ENCODE results near the gene TOR3A.

The TOR3A gene

DNA sequence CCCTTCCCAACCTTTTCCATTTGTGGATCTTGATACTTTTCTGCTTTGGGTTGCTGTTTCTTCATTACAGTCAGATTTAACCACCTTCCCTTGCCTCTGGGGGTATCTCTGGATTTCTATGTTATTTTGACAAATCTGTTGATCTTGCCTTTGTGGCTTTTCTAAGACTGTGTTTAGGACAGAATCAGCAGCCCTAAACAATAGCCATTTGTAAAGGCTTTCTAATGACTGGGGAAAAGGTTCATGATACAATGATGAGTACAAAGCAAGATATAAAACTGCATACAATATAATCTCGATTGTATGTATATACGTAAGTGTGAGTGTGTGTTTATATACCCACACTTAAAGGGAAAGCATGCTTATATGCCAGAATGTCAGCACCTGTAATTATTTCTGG, 28.4 kb upstream of the TOR3A start:
- H3K27ac Mint-ChIP-seq = no peak overlapping the region
- H3K27me3 Mint-ChIP-seq = no peaks in the 10 kb centered on the region
- H3K36me3 Mint-ChIP-seq (ENCODE audit: low read depth) = peaks cover 45% of the 10 kb centered on the region
- no peaks in the 10 kb centered on the region for H3K4me1 Mint-ChIP-seq (ENCODE audit: low read depth)
- no peak overlapping the region for H3K4me3 Mint-ChIP-seq
- peaks cover 9% of the 10 kb centered on the region for H3K9me3 Mint-ChIP-seq

DNA sequence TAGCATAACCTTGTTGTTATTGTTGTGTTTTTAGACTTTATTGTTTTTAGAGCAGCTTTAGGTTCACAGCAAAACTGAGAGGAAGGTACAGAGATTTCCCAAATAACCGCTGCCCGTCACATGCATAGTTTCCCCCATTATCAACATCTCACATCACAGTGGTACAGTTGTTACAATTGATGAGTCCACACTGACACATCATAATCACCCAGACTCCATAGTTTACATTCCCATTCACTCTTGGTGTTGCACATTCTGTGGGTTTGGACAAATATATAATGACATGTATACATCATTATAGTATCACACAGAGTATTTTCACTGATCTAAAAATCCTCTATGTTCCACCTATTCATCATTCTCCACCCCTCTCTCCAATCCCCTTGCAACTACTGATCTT, 25.9 kb upstream of the TOR3A start:
- peaks cover 9% of the 10 kb centered on the region for H3K9me3 Mint-ChIP-seq
- no peaks in the 10 kb centered on the region for H3K4me1 Mint-ChIP-seq (ENCODE audit: low read depth)
- H3K27me3 Mint-ChIP-seq = no peaks in the 10 kb centered on the region
- H3K36me3 Mint-ChIP-seq (ENCODE audit: low read depth) = peaks cover 39% of the 10 kb centered on the region
- H3K4me3 Mint-ChIP-seq = no peak overlapping the region
- no peak overlapping the region for H3K27ac Mint-ChIP-seq

DNA sequence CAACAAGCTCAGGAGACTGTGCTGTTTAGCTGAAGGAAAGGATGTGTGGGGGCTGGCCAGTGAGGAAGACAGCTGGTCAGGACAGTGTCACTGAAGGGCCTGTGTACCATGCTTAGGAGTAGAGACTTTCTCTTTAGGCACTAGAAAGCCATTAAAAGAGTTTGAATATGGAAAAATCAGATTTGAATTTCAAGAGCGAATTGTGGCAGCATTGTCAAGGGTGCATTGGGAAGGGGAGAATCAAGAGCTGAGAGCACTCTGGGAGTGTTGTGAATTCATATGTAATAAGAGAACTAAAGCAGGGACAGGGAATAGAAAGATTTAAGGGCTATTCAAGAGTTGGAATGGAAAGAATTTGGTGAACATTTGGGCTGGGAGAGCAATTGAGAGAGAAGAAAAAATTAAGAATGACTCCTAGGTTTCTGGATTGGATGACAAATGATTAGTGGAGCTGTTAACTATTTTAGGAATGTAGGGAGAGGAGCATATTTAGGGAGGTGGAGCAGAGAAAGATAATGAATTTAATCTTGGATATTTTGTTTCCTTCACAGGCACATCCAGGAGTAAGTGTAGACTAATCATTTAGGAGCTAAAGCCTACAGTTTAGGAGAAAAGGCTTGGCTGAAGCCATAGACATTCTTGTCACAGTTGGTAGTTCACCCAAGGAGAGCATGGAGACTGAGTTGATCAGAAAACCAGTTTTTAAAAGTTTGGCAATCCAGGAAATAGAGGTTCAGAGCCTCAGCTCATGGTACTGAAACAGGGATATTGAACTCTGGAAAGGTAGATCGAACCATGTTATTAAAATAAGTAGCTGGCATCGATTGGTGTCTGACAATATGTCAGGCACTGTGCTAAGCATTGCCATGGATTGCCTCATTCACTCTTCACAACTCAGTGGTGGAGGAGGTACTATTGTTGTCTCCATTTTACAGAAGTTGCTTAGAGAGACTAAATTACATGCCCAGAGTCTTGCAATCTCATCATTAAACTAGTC, 23.1 kb upstream of the TOR3A start:
- peaks cover 4% of the 10 kb centered on the region for H3K4me1 Mint-ChIP-seq (ENCODE audit: low read depth)
- no peaks in the 10 kb centered on the region for H3K27me3 Mint-ChIP-seq
- H3K4me3 Mint-ChIP-seq = no peak overlapping the region
- H3K36me3 Mint-ChIP-seq (ENCODE audit: low read depth) = peaks cover 47% of the 10 kb centered on the region
- H3K9me3 Mint-ChIP-seq = peaks cover 9% of the 10 kb centered on the region
- H3K27ac Mint-ChIP-seq = peak overlapping the region; percentile 1

DNA sequence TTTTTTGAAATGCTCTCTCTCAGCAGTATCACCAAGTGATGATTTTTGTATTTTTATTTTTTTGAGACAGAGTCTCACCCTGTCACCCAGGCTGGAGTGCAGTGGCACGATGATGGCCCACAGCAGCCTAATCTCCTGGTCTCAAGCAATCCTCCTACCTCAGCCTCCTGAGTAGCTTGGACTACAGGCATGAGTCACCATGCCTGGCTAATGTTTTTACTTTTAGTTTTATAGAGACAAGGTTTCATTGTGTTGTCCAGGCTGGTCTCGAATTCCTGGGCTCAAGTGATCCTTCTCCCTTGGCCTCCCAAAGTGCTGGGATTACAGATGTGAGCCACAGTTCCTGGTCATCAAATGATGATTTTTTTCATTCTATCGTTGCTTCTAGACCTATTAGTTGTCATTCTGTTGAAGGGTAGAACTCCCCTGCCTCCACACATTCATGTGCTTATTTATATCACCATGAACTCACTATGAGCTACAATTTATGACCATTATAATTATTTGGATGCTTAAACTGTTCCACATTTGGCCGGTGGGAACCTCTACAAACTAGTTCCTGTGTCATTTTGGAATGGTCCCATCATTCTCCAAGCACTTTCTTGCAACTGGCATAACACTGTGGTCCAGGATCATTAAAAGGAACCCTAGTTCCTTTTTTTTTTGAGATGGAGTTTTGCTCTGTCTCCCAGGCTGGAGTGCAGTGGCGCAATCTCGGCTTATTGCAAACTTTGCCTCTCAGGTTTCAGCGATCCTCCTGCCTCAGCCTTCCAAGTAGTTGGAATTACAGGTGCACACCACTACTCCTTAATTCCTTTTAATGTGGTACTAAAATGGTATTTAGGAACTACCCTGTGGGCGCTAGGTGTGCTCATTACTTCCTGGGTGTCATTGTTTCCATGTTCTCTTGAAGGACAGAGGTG, 20.2 kb upstream of the TOR3A start:
- Mint-ChIP-seq H3K27me3 (no peaks in the 10 kb centered on the region), H3K9me3 (no peaks in the 10 kb centered on the region), H3K4me3 (no peak overlapping the region), H3K4me1 (ENCODE audit: low read depth) (peaks cover 4% of the 10 kb centered on the region), H3K36me3 (ENCODE audit: low read depth) (peaks cover 44% of the 10 kb centered on the region), H3K27ac (no peak overlapping the region)

DNA sequence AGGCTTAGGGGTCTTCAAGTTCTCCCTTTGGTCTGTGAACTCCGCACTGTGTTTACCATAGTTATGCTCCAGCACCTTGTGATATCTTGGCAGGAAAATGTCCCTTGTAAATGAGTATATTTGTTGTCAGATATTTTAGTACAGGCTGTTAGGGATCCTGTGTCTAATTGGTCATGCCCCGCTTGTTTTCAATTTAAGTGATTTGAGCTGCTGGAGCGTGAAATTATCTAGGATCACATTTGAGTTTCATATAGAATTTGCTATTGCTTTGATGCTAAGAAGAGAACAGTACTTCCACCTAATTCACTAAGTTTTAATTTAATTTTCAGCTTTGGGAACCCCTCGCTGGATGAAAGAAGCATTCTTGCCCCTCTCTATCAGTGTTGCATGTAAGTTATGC, 15.4 kb upstream of the TOR3A start:
- no peak overlapping the region for H3K27ac Mint-ChIP-seq
- H3K4me3 Mint-ChIP-seq = no peak overlapping the region
- H3K4me1 Mint-ChIP-seq (ENCODE audit: low read depth) = peaks cover 4% of the 10 kb centered on the region
- peaks cover 45% of the 10 kb centered on the region for H3K36me3 Mint-ChIP-seq (ENCODE audit: low read depth)
- no peaks in the 10 kb centered on the region for H3K27me3 Mint-ChIP-seq
- no peaks in the 10 kb centered on the region for H3K9me3 Mint-ChIP-seq

DNA sequence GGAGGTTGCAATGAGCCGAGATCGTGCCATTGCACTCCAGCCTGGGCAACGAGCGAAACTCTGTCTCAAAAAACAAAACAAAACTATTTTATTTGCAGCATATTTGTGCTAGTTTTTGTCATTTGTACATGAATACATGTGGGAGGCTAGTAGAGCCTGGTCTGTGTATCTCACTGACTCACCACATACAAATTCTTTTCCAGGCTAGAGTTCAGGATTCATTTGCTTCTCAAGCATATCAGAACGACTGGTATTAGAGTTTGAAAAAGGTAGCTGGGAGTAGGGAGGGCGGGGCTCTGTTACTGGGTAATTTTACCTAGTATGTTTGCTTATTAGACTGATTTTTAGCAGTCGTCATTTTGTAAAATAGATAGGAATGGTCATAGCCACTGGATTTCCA, 4.5 kb upstream of the TOR3A start:
- Mint-ChIP-seq H3K27me3 (no peaks in the 10 kb centered on the region), H3K4me1 (ENCODE audit: low read depth) (peaks cover 17% of the 10 kb centered on the region), H3K36me3 (ENCODE audit: low read depth) (peaks cover 4% of the 10 kb centered on the region), H3K9me3 (no peaks in the 10 kb centered on the region), H3K4me3 (no peak overlapping the region), H3K27ac (no peak overlapping the region)

DNA sequence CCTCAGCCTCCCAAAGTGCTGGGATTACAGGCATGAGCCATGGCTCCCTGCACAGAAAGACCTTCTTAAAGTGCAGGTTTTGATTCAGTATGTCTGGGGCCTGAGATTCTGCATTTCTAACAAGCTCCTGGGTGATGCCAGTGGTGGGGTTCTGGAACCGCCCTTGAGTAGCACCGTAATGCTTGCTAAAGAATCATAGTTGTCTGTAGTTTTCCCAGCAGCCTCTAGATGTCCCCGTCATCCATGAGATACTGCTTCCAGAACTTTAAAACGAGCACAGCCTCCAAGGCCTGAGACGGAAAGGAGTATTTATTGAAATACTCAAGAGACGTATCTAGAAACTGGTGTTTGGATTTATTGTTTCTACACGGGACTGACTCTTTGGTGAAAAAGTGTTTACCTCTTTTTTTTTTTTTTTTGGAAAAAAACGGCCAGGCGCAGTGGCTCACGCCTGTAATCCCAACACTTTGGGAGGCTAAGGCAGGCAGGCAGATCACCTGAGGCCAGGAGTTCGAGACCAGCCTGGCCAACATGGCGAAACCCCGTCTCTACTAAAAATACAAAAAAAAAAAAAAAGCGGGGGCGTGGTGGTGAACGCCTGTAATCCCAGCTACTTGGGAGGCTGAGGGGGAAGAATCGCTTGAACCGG, 2.6 kb upstream of the TOR3A start:
- Mint-ChIP-seq H3K4me1 (ENCODE audit: low read depth) (peaks cover 29% of the 10 kb centered on the region), H3K36me3 (ENCODE audit: low read depth) (peaks cover 8% of the 10 kb centered on the region), H3K27me3 (no peaks in the 10 kb centered on the region), H3K9me3 (no peaks in the 10 kb centered on the region), H3K4me3 (no peak overlapping the region), H3K27ac (no peak overlapping the region)

DNA sequence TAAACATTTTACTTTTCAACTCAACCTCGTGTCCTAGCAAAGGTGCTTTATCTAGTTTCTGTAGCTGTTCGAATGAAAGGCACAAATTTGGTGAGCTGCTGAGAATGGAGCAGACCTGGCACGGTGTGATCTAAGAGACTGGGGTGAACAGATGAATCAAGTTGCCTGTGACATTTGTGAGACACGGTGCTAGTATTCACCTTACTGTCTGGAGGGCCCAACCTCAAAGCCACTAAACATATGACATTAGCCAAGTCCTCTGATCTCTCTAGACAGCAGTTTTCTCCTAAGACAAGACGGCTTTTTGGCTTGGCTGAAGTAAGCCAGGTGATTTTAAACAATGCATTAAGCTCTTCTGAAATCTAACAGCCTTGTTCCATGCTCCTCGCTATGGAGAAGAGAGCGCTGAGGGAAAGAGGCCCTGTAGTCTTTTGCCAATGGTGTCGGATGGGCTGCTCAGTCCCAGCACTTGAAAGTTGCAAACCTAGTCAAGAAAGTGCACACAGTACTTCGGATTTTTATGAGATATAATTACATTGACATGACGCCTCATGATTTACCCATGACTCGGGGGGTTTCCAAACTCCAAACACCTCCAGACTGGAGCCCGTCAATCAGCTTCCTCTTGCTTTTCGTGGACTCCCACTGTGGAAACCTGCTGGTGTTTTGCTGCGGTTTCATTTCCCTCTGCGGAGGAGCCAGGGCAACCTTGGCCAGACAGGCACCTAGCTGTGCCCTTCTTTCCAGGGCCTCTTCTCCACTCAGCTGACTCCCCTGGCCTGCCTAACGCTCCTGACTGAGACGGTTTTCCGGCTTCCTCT, 794 bp upstream of the TOR3A start:
- Mint-ChIP-seq H3K4me3 (peak overlapping the region; percentile 97), H3K27me3 (no peaks in the 10 kb centered on the region), H3K27ac (peak overlapping the region; percentile 90), H3K9me3 (no peaks in the 10 kb centered on the region), H3K36me3 (ENCODE audit: low read depth) (peaks cover 9% of the 10 kb centered on the region), H3K4me1 (ENCODE audit: low read depth) (peaks cover 33% of the 10 kb centered on the region)

DNA sequence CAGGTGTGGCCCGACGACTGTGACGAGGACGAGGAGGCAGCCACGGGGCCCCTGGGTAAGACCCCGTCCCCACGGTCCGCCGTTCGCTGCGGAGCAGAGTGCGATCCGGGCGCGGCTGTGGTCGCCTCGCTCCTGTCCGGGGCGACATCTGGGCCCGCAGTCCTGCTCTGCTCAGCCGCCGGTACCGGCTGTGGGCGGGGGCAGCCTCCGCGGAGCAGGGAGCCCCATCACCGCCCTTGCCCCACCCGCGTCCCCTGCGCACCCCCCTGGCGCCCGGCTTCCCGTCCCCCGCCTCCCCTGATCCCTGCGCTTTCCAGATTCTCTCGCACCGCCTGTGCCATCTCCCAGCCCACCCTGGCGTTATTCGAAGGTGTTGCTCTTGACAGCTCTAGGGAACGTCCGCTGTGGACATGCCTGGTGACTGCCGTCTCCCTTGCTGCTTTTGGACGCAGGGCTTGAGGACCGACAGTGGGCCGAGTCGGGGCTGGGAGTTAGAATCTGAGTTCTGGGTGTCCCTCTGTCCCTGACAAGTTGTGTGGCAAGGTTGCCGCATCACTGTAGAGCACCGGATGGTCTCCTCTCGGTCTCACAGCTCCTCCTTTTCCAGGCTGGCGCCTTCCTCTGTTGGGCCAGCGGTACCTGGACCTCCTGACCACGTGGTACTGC, 596 bp downstream of the TOR3A start:
- Mint-ChIP-seq H3K36me3 (ENCODE audit: low read depth) (peaks cover 13% of the 10 kb centered on the region), H3K27me3 (no peaks in the 10 kb centered on the region)

DNA sequence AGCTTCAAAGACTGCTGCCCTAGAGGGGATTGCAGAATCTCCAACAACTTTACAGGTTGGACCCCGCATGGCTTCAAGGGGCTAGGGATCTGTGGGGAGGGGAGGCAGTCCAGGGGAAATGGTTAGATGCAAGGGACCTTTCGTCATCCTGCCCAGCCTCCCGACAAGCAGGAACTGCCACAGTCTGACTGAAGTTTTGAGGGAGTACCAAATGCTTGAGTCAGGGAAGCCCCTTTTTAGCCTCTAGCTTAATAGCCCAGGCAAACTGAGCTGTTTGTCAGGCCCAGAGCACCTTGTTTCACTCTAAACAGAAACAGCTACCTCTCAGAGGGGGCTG, 1.1 kb downstream of the TOR3A start:
- Mint-ChIP-seq H3K4me3 (peak overlapping the region; percentile 97), H3K9me3 (no peaks in the 10 kb centered on the region), H3K4me1 (ENCODE audit: low read depth) (peaks cover 33% of the 10 kb centered on the region), H3K27ac (peak overlapping the region; percentile 95), H3K36me3 (ENCODE audit: low read depth) (peaks cover 13% of the 10 kb centered on the region), H3K27me3 (no peaks in the 10 kb centered on the region)

More for the DNA sequence above, 596 bp downstream of the TOR3A start:
- Mint-ChIP-seq H3K9me3 (no peaks in the 10 kb centered on the region), H3K27ac (peak overlapping the region; percentile 95), H3K4me1 (ENCODE audit: low read depth) (peaks cover 33% of the 10 kb centered on the region), H3K4me3 (peak overlapping the region; percentile 97)

DNA sequence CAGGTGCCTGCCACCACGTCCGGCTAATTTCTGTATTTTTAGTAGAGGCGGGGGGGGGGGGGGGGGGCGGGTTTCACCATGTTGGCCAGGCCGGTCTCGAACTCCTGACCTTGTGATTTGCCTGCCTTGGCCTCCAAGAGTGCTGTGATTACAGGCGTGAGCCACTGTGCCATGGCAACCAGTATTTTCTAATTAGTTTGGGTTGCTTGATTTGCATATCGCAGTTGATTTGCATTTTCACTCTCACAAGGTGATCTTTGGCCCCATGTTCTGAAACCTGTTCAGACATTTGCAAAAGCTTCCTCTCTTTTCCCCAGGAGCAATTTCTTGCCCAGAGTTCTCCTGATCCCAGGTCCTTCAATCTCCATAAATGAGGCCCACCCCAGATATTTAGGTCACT, 1.7 kb downstream of the TOR3A start:
- peak overlapping the region; percentile 97 for H3K4me3 Mint-ChIP-seq
- H3K9me3 Mint-ChIP-seq = no peaks in the 10 kb centered on the region
- peaks cover 33% of the 10 kb centered on the region for H3K4me1 Mint-ChIP-seq (ENCODE audit: low read depth)
- H3K36me3 Mint-ChIP-seq (ENCODE audit: low read depth) = peaks cover 13% of the 10 kb centered on the region
- H3K27ac Mint-ChIP-seq = peak overlapping the region; percentile 95
- H3K27me3 Mint-ChIP-seq = no peaks in the 10 kb centered on the region

DNA sequence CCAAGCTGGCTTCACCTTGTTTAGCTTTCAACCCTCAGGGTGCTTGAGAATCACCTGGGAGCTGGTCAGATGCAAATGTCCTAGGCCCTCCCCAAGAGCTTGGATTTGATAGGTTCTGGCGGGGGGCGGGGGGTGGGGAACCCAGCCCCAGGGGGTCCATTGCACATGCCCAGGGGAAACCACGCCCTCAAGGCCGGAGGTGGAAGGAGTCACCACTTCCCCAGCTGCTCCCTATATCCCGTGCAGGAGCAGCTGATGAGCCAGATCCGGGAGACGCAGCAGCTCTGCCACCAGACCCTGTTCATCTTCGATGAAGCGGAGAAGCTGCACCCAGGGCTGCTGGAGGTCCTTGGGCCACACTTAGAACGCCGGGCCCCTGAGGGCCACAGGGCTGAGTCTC, 5.8 kb downstream of the TOR3A start:
- H3K9me3 Mint-ChIP-seq = no peaks in the 10 kb centered on the region
- H3K4me3 Mint-ChIP-seq = no peak overlapping the region
- peaks cover 23% of the 10 kb centered on the region for H3K36me3 Mint-ChIP-seq (ENCODE audit: low read depth)
- H3K27ac Mint-ChIP-seq = no peak overlapping the region
- H3K4me1 Mint-ChIP-seq (ENCODE audit: low read depth) = peaks cover 23% of the 10 kb centered on the region
- no peaks in the 10 kb centered on the region for H3K27me3 Mint-ChIP-seq

DNA sequence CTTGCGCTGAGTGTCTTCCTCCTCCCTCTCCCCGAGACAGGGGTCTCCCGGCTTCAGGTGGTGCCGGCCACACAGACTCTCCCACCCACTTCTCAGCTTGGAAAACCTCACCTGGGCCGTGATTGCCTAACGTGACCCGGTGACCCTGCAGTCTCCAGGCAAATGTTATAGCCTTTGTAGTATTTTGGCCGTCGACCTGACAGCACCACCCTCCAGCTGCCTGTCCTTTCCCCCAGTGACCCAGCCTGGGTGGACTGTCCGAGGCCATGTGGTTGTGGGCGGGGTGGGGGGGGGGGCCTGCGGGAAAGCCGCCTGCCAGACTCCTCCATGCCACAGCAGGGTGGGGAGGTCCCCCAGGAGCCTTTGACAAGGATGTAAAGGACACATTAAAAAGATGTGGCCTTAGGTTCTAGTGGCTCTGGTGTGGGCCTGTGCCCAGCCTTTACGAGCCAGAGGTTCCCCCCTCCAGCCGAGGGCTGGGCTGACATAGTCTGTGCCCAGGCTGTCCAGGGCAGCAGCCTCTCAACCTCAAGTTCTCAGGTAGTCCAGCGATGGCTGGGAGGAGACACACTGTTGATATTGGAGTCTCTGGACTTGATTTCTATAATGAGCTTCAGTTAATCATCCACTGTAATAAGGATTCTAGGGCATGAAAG, 8.1 kb downstream of the TOR3A start:
- Mint-ChIP-seq H3K9me3 (no peaks in the 10 kb centered on the region), H3K27ac (no peak overlapping the region), H3K27me3 (no peaks in the 10 kb centered on the region), H3K36me3 (ENCODE audit: low read depth) (peaks cover 28% of the 10 kb centered on the region), H3K4me1 (ENCODE audit: low read depth) (peaks cover 6% of the 10 kb centered on the region), H3K4me3 (no peak overlapping the region)
